Endothelial cell of umbilical vein (primary cell): Measurements from ENCODE around the gene RENBP.

ENCODE experiments used
- CTCF ChIP-seq, 2 donors: IDR thresholded peaks; 1 replicate in 1 of 2; 2 replicates in 1 of 2; pipeline ENCODE4 v1.5.1; 2011; ENCODE audit warnings: low read length in 2 of 2, mild to moderate bottlenecking in 2 of 2, moderate library complexity in 2 of 2, control low read depth in 1 of 2, inconsistent platforms in 1 of 2, low read depth in 1 of 2; ENCODE audit not compliant: insufficient read depth in 1 of 2; ENCODE audit errors: extremely low read depth in 1 of 2
- EZH2 ChIP-seq: IDR thresholded peaks from 2 replicates; pipeline ENCODE4 v1.6.1; 2012; ENCODE audit warnings: borderline replicate concordance, low read depth, mild to moderate bottlenecking, moderate library complexity, low read length, inconsistent platforms; ENCODE audit not compliant: severe bottlenecking
- POLR2AphosphoS5 ChIP-seq: IDR thresholded peaks from 2 replicates; pipeline ENCODE4 v1.6.1; 2012; ENCODE audit warnings: low read depth, mild to moderate bottlenecking, control low read depth, low read length, moderate library complexity; ENCODE audit not compliant: insufficient read depth
- TF ChIP-seq, protein P1 (sequence below): IDR thresholded peaks from 2 replicates; pipeline ENCODE4 v1.6.1; 2011; ENCODE audit not compliant: insufficient read depth, insufficient read length

GRCh38 chrX:153926858-153927671 is 17.4 kb downstream of the RENBP start:
- TF ChIP-seq CTCF (IDR thresholded peaks at IDR 0.05; ENCODE audit: extremely low read depth in 1 of 2, insufficient read depth in 1 of 2, low read depth in 1 of 2, low read length in 2 of 2) (no peak), EZH2 (no peak), POLR2AphosphoS5 (peak; percentile 69)
- TF ChIP-seq, protein P1, sequence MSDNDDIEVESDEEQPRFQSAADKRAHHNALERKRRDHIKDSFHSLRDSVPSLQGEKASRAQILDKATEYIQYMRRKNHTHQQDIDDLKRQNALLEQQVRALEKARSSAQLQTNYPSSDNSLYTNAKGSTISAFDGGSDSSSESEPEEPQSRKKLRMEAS: no peak
